Endothelial cell of umbilical vein (primary cell): Measurements from ENCODE around the gene OVCH1. TPM values are rescaled to one million over a fixed set of nuclear protein-coding genes. Genes with fewer than 3 reads are reported as not detected.

Experiments
- BruUV-seq: library from RNA; stranded (reverse); fragments of 400-500 nt; replicated peaks from 2 replicates; lab custom pipeline; 2021; lab: Mats Ljungman, UMichigan
- CTCF ChIA-PET: fragments of 300-600, 350-600 bp; sonication (Branson Sonifier 250); formaldehyde crosslinking; loops from one replicate; lab custom pipeline; 2021; ENCODE audit warnings: antibody characterized with exemption, inconsistent platforms; lab: Charles Lee
- POLR2A ChIA-PET: fragments of 300-600, 350-600 bp; sonication (Branson Sonifier 250); formaldehyde crosslinking; loops from one replicate; lab custom pipeline; 2021; ENCODE audit warnings: antibody characterized with exemption, inconsistent platforms; lab: Charles Lee
- DNase-seq: peaks from one replicate; pipeline ENCODE4 v3.0.0-alpha.2; 2011; ENCODE audit warnings: low read depth, low spot score
- FAIRE-seq: peaks from 2 replicates; lab custom pipeline; 2011; peaks lifted over from hg19 to GRCh38; lab: Jason Lieb, UNC
- H2AFZ ChIP-seq: 2 replicates; pipeline ENCODE4 v1.6.0; 2012; ENCODE audit warnings: low read depth, low read length, control low read depth, inconsistent platforms
- H3K27ac ChIP-seq: 2 replicates; pipeline ENCODE4 v1.5.1; 2011; ENCODE audit warnings: low read depth, mild to moderate bottlenecking, control low read depth, low read length, moderate library complexity; ENCODE audit not compliant: insufficient read depth
- H3K27me3 ChIP-seq, 2 experiments: 2 replicates each; pipeline versions ENCODE4 v1.6.0 to v1.6.1; 2011; ENCODE audit warnings: low read length in 2 of 2, mixed read lengths in 1 of 2; ENCODE audit not compliant: control insufficient read depth in 2 of 2, insufficient read depth in 2 of 2
- H3K36me3 ChIP-seq, 2 experiments: 2 replicates in 1 of 2; 3 replicates in 1 of 2; pipeline ENCODE4 v1.5.1; 2011; ENCODE audit warnings: low read length in 2 of 2, mild to moderate bottlenecking in 1 of 2, moderate library complexity in 1 of 2; ENCODE audit not compliant: control insufficient read depth in 2 of 2, insufficient read depth in 2 of 2; ENCODE audit errors: extremely low read depth in 1 of 2
- H3K4me1 ChIP-seq: 3 replicates; pipeline ENCODE4 v1.5.1; 2011; ENCODE audit warnings: mild to moderate bottlenecking, low read length; ENCODE audit not compliant: control insufficient read depth, insufficient read depth; ENCODE audit errors: extremely low read depth
- H3K4me2 ChIP-seq: 2 replicates; pipeline ENCODE4 v1.6.1; 2011; ENCODE audit warnings: low read length, control low read depth, mixed read lengths; ENCODE audit not compliant: insufficient read depth
- H3K4me3 ChIP-seq, 3 experiments: fragments of 200-600 bp in 1 of 3; sonication (generic), shearing (Covaris generic) in 1 of 3; replicated peaks in 1 of 3; 2 replicates each; pipeline ENCODE4 v1.5.1; 2011 to 2016; ENCODE audit warnings: control low read depth in 3 of 3, low read length in 3 of 3, mild to moderate bottlenecking in 2 of 3, inconsistent platforms in 1 of 3, low read depth in 1 of 3, moderate library complexity in 1 of 3; ENCODE audit not compliant: insufficient read depth in 1 of 3
- H3K79me2 ChIP-seq: 2 replicates; pipeline ENCODE4 v1.6.0; 2012; ENCODE audit warnings: low read length, inconsistent platforms; ENCODE audit not compliant: control insufficient read depth, insufficient read depth
- H3K9ac ChIP-seq: replicated peaks from 2 replicates; pipeline ENCODE3; 2011; ENCODE audit warnings: low read length, control low read depth; ENCODE audit not compliant: insufficient read depth; ENCODE audit errors: extremely low read depth
- H3K9me1 ChIP-seq: replicated peaks from 3 replicates; pipeline ENCODE4 v1.6.0; 2011; ENCODE audit warnings: mild to moderate bottlenecking, low read length; ENCODE audit not compliant: control insufficient read depth, insufficient read depth; ENCODE audit errors: extremely low read depth
- H3K9me3 ChIP-seq: replicated peaks from 2 replicates; pipeline ENCODE4 v1.5.1; 2012; ENCODE audit warnings: low read length, inconsistent platforms; ENCODE audit not compliant: control insufficient read depth, insufficient read depth
- H4K20me1 ChIP-seq: replicated peaks from 2 replicates; pipeline ENCODE3; 2011; ENCODE audit warnings: mild to moderate bottlenecking, low read length; ENCODE audit not compliant: control insufficient read depth, insufficient read depth; ENCODE audit errors: extremely low read depth
- CTCF ChIP-seq, 2 donors: IDR thresholded peaks; 1 replicate in 1 of 2; 2 replicates in 1 of 2; pipeline ENCODE4 v1.5.1; 2011; ENCODE audit warnings: low read length in 2 of 2, mild to moderate bottlenecking in 2 of 2, moderate library complexity in 2 of 2, control low read depth in 1 of 2, inconsistent platforms in 1 of 2, low read depth in 1 of 2; ENCODE audit not compliant: insufficient read depth in 1 of 2; ENCODE audit errors: extremely low read depth in 1 of 2
- EZH2 ChIP-seq: IDR thresholded peaks from 2 replicates; pipeline ENCODE4 v1.6.1; 2012; ENCODE audit warnings: borderline replicate concordance, low read depth, mild to moderate bottlenecking, moderate library complexity, low read length, inconsistent platforms; ENCODE audit not compliant: severe bottlenecking
- FOS ChIP-seq: IDR thresholded peaks from 2 replicates; pipeline ENCODE4 v1.6.1; 2011; ENCODE audit warnings: mild to moderate bottlenecking, low read length, moderate library complexity, borderline replicate concordance; ENCODE audit not compliant: insufficient read depth
- JUN ChIP-seq: IDR thresholded peaks from 2 replicates; pipeline ENCODE4 v1.6.1; 2011; ENCODE audit warnings: borderline replicate concordance, low read depth; ENCODE audit not compliant: insufficient read length, insufficient read depth
- MAX ChIP-seq: IDR thresholded peaks from 2 replicates; pipeline ENCODE4 v1.6.1; 2011; ENCODE audit not compliant: insufficient read depth, insufficient read length
- MYC ChIP-seq: IDR thresholded peaks from one replicate; pipeline ENCODE4 v1.6.1; 2011; ENCODE audit warnings: mild to moderate bottlenecking, low read depth, low read length
- POLR2A ChIP-seq: IDR thresholded peaks from 2 replicates; pipeline ENCODE4 v1.6.1; 2012; ENCODE audit warnings: low read depth, mild to moderate bottlenecking, control low read depth, low read length
- POLR2AphosphoS5 ChIP-seq: IDR thresholded peaks from 2 replicates; pipeline ENCODE4 v1.6.1; 2012; ENCODE audit warnings: low read depth, mild to moderate bottlenecking, control low read depth, low read length, moderate library complexity; ENCODE audit not compliant: insufficient read depth
- dilution Hi-C: fragments of 300-500 bp; cut with MboI; formaldehyde crosslinking; loops from one replicate; pipeline ENCODE4 v1.15.0; 2019; ENCODE audit warnings: low sequenced_read_pairs; ENCODE audit not compliant: extremely low pct_ligation_motif_present
- intact Hi-C: fragments of 100-400 bp; cut with micrococcal nuclease; formaldehyde crosslinking; loops from one replicate; pipeline ENCODE4 v1.10.0; 2022
- polyA plus RNA-seq, 4 experiments: library from polyadenylated mRNA; depleted of rRNA in 3 of 4; stranded (reverse) in 3 of 4; unstranded in 1 of 4; fragments of >200 nt; gene quantifications; 2 replicates each; pipeline versions ENCODE4 v1.2.1 to v1.2.3, GENCODE V29; 2011 to 2012; ENCODE audit warnings: missing spikeins in 1 of 4
- total RNA-seq: library from RNA; stranded (reverse); gene quantifications from 2 replicates; pipeline ENCODE4 v1.2.3, GENCODE V29; 2021

The OVCH1 gene
- total and polyA plus RNA-seq, 2 donors (not counting 3 experiments of a cell fraction or from before 2014, with no cell fraction given), result 0.01 TPM; not detected in 1

- TF ChIP-seq MAX (no peak), MYC (no peak), POLR2AphosphoS5 (no peak), CTCF (IDR thresholded peaks at IDR 0.05; ENCODE audit: extremely low read depth in 1 of 2, insufficient read depth in 1 of 2, low read depth in 1 of 2, low read length in 2 of 2) (no peak), POLR2A (no peak), EZH2 (no peak), JUN (no peak), FOS (no peak)
- dilution Hi-C loops (no loop called here), intact Hi-C loops (no loop called here)
- no peak overlapping the region for H3K9ac ChIP-seq
- H2AFZ ChIP-seq, result no peak overlapping the region
- no TSS peak for BruUV-seq
- no peaks in the 10 kb centered on the region for H3K9me3 ChIP-seq
- no peaks in the 10 kb centered on the region for H3K36me3 ChIP-seq
- no peaks in the 10 kb centered on the region for H3K79me2 ChIP-seq
- no peak overlapping the region for H3K4me3 ChIP-seq
- FAIRE-seq (no peak), DNase-seq (no peak)
- ChIA-PET POLR2A (no interaction called here), CTCF (interaction anchor here (1.5 kb wide), 1 partner anchor 10 kb away, joined by 3 read pairs; no protein-coding TSS in a partner anchor)
- H3K4me2 ChIP-seq, result no peak overlapping the region
- H3K4me1 ChIP-seq, result no peaks in the 10 kb centered on the region
- no peak overlapping the region for H3K27ac ChIP-seq
- H3K27me3 ChIP-seq, result no peaks in the 10 kb centered on the region
- no peaks in the 10 kb centered on the region for H3K9me1 ChIP-seq
- no peaks in the 10 kb centered on the region for H4K20me1 ChIP-seq
Observed at GRCh38 chr12:29463198-29463597, 34.3 kb downstream of the OVCH1 start.
